ENCODE data around the gene SELENOI.

DNA sequence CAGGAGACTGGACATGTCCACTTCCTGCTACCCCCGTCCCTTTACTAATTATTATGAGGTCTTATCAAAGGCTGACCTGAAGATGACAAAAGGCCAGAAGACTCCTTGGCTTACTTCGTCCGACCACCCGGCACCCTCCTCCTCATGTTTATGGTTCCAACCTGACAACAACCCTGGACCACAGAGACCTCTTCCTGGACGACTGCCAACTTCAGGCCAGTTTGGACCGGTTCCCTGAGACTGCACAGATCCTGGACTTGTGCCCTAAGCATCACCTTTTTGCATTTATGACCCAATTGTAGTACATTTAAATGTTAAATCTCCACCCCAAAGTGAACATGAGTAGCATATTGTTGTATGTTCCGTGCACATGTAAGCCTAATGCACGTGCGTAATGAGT lies 61.6 kb downstream of the SELENOI start:
- TF ChIP-seq, protein P1, sequence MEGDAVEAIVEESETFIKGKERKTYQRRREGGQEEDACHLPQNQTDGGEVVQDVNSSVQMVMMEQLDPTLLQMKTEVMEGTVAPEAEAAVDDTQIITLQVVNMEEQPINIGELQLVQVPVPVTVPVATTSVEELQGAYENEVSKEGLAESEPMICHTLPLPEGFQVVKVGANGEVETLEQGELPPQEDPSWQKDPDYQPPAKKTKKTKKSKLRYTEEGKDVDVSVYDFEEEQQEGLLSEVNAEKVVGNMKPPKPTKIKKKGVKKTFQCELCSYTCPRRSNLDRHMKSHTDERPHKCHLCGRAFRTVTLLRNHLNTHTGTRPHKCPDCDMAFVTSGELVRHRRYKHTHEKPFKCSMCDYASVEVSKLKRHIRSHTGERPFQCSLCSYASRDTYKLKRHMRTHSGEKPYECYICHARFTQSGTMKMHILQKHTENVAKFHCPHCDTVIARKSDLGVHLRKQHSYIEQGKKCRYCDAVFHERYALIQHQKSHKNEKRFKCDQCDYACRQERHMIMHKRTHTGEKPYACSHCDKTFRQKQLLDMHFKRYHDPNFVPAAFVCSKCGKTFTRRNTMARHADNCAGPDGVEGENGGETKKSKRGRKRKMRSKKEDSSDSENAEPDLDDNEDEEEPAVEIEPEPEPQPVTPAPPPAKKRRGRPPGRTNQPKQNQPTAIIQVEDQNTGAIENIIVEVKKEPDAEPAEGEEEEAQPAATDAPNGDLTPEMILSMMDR (IDR thresholded peaks at IDR 0.05): no peak
- no peak for TF ChIP-seq POLR2A (IDR thresholded peaks at IDR 0.05)

All from prostate gland (tissue), 2 donors.